OCI-LY7 (cell line): Measurements from ENCODE around the gene HEXB. TPM values are rescaled to one million over a fixed set of nuclear protein-coding genes. Genes with fewer than 3 reads are reported as not detected.
A peak's percentile ranks its signal among the peaks of the same experiment; 100 is the strongest.

ENCODE experiments used
- BruUV-seq: library from RNA; stranded (reverse); fragments of 400-500 nt; replicated peaks from 2 replicates; lab custom pipeline; 2021; lab: Mats Ljungman, UMichigan
- CTCF ChIA-PET: fragments of 300-600 bp; sonication (Branson Sonifier 250); formaldehyde crosslinking; loops from one replicate; lab custom pipeline; 2022; ENCODE audit warnings: antibody characterized with exemption; ENCODE audit not compliant: unreplicated experiment; lab: Charles Lee
- POLR2A ChIA-PET: fragments of 300-600 bp; sonication (Branson Sonifier 250); formaldehyde crosslinking; loops from one replicate; lab custom pipeline; 2022; ENCODE audit warnings: antibody characterized with exemption; lab: Charles Lee
- DNase-seq: peaks from one replicate; pipeline ENCODE4 v3.0.0-alpha.2; 2015; ENCODE audit warnings: low spot score
- H2AFZ ChIP-seq: fragments of 200-600 bp; sonication (generic), shearing (Covaris generic); 2 replicates; pipeline ENCODE4 v1.6.1; 2014; ENCODE audit warnings: mild to moderate bottlenecking, antibody characterized with exemption, low read length, moderate library complexity
- H3K27ac ChIP-seq: fragments of 200-600 bp; sonication (generic); 2 replicates; pipeline ENCODE4 v1.5.1; 2014; ENCODE audit warnings: mixed run types, low read depth, mild to moderate bottlenecking, moderate library complexity, low read length, inconsistent platforms; ENCODE audit not compliant: poor library complexity, severe bottlenecking
- H3K36me3 ChIP-seq: fragments of 200-600 bp; sonication (generic); 2 replicates; pipeline ENCODE4 v1.6.1; 2014; ENCODE audit warnings: mild to moderate bottlenecking, antibody characterized with exemption, low read length, moderate library complexity, mixed read lengths; ENCODE audit not compliant: insufficient read depth
- H3K4me1 ChIP-seq: fragments of 200-600 bp; sonication (generic); 2 replicates; pipeline ENCODE4 v1.5.1; 2014; ENCODE audit warnings: mild to moderate bottlenecking, low read length; ENCODE audit not compliant: insufficient read depth, poor library complexity, severe bottlenecking
- H3K4me2 ChIP-seq: fragments of 200-600 bp; sonication (generic); 2 replicates; pipeline ENCODE4 v1.6.1; 2014; ENCODE audit warnings: mild to moderate bottlenecking, low read length
- H3K4me3 ChIP-seq: fragments of 200-600 bp; sonication (generic); 2 replicates; pipeline ENCODE4 v1.5.1; 2014; ENCODE audit warnings: mild to moderate bottlenecking, low read depth, low read length; ENCODE audit not compliant: poor library complexity, severe bottlenecking
- H3K79me2 ChIP-seq: fragments of 200-600 bp; sonication (generic); 2 replicates; pipeline ENCODE4 v1.6.1; 2016; ENCODE audit warnings: low read depth, mild to moderate bottlenecking, low read length, moderate library complexity, mixed read lengths; ENCODE audit not compliant: insufficient read depth
- H3K9me2 ChIP-seq: fragments of 200-600 bp; sonication (generic); 2 replicates; pipeline ENCODE4 v1.6.1; 2016; ENCODE audit warnings: mild to moderate bottlenecking, low read length, mixed read lengths; ENCODE audit not compliant: insufficient read depth
- H3K9me3 ChIP-seq: fragments of 200-600 bp; sonication (generic); 2 replicates; pipeline ENCODE4 v1.6.1; 2014; ENCODE audit warnings: mild to moderate bottlenecking, mixed run types, low read length, mixed read lengths
- H4K20me1 ChIP-seq: fragments of 200-600 bp; sonication (generic); 2 replicates; pipeline ENCODE4 v1.6.1; 2014; ENCODE audit warnings: mild to moderate bottlenecking, antibody characterized with exemption, low read length, moderate library complexity, mixed read lengths; ENCODE audit not compliant: insufficient read depth
- CTCF ChIP-seq: fragments of 200-600 bp; sonication (generic); conservative IDR thresholded peaks from 2 replicates; pipeline ENCODE4 v1.5.1; 2014; ENCODE audit warnings: mild to moderate bottlenecking, antibody characterized with exemption, low read length, moderate library complexity, mixed read lengths
- EZH2phosphoT487 ChIP-seq: fragments of 200-600 bp; sonication (generic); IDR thresholded peaks from 2 replicates; pipeline ENCODE4 v1.6.1; 2018; ENCODE audit warnings: low read depth, borderline replicate concordance, mild to moderate bottlenecking, mixed run types, antibody characterized with exemption, low read length, moderate library complexity, mixed read lengths
- intact Hi-C: fragments of 100-400 bp; cut with micrococcal nuclease; formaldehyde crosslinking; loops from one replicate; pipeline ENCODE4 v1.10.0; 2022; ENCODE audit not compliant: unreplicated experiment
- total RNA-seq, 2 experiments: library from RNA; depleted of rRNA in 1 of 2; stranded (reverse); fragments of >200 nt in 1 of 2; shearing (Covaris generic) in 1 of 2; gene quantifications; 2 replicates each; pipeline ENCODE4 v1.2.3, GENCODE V29; 2014 to 2022

The HEXB gene
- total RNA-seq, 2 experiments from 2014 or later: 23.8 to 36.2 TPM

DNA sequence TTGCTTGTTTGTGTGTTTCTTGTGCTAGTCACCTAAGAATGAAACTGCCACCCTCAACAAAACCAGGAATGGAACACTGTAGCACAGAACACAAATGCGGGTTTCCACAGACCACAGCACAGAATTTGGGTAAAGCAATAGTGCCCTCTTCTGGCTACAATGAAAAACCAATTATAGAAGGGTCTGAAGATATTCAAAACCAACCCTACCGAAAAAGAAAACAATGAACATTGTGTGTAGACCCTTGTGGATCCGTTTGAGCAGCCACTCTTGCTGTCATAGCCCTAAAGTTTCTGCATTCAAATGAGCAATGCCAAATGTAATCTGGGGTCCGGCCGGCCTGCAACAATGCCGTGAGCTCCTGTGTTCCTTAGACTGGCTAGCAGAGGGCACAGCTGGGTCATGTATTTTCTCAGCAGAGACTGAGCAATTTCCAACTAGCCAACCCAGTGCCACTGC, 36.2 kb upstream of the HEXB start:
- no peaks in the 10 kb centered on the region for H4K20me1 ChIP-seq
- POLR2A ChIA-PET: interaction anchor here (0.6 kb wide), 1 partner anchor 702 kb away, joined by 4 read pairs; no protein-coding TSS in a partner anchor
- H3K4me1 ChIP-seq: no peaks in the 10 kb centered on the region
- no TSS peak for BruUV-seq
- DNase-seq: peak; percentile 66
- no peaks in the 10 kb centered on the region for H3K9me3 ChIP-seq
- H2AFZ ChIP-seq: peak overlapping the region; percentile 11; the same call in 1 of the 2 replicates
- TF ChIP-seq EZH2phosphoT487 (no peak), CTCF (peak; percentile 94)
- intact Hi-C loops: loop anchor here (1.0 to 10.0 kb wide), 5 partner anchors 354 to 1057 kb away; no protein-coding TSS in a partner anchor
- H3K36me3 ChIP-seq: no peaks in the 10 kb centered on the region
- no peaks in the 10 kb centered on the region for H3K9me2 ChIP-seq
- no peak overlapping the region for H3K4me3 ChIP-seq
- peak overlapping the region; percentile 33; the same call in 1 of the 2 replicates for H3K4me2 ChIP-seq
- no peaks in the 10 kb centered on the region for H3K79me2 ChIP-seq
- no peak overlapping the region for H3K27ac ChIP-seq
- CTCF ChIA-PET: interaction anchor here (0.6 to 1.4 kb wide), 2 partner anchors 738 to 746 kb away, joined by 3 to 5 read pairs; no protein-coding TSS in a partner anchor

DNA sequence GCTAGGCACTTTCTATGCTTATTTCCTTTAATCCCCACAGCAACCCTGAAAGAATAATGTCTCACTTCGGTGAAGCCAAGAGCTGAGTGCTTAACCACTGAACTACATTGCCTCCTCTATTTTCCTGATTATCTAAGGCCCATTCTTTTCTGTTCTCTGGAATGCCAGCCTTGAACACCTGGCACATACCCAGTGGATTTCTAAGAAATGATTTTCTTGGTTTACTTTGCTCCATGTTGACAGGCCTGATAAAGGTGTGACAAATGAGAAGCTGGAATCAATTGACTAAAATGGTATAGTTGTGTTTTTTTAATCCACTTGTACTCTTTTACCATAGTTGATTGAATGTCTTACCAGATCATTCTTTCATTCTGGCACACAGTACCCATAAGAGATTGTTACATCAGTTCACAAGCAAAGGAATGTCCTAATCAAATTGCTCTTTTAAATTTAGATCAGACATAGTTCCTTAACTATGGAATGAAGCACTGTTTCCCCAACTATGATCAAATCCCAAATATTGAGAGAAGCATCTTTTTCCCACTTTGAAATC, 35.5 kb upstream of the HEXB start:
- no TSS peak for BruUV-seq
- Histone ChIP-seq H3K4me1 (no peaks in the 10 kb centered on the region), H3K4me3 (no peak overlapping the region), H4K20me1 (no peaks in the 10 kb centered on the region), H3K79me2 (no peaks in the 10 kb centered on the region), H3K9me3 (no peaks in the 10 kb centered on the region), H3K36me3 (no peaks in the 10 kb centered on the region), H3K9me2 (no peaks in the 10 kb centered on the region), H3K27ac (no peak overlapping the region), H2AFZ (0 out of 2 replicates have a peak overlapping the region, but pooled peaks have one; percentile 11), H3K4me2 (no peak overlapping the region)
- CTCF ChIA-PET: interaction anchor here (0.6 to 1.4 kb wide), 2 partner anchors 739 to 747 kb away, joined by 3 to 5 read pairs; no protein-coding TSS in a partner anchor
- POLR2A ChIA-PET: interaction anchor here (0.6 kb wide), 2 partner anchors 123 to 702 kb away, joined by 4 to 5 read pairs; no protein-coding TSS in a partner anchor
- TF ChIP-seq EZH2phosphoT487 (no peak), CTCF (no peak)
- DNase-seq: no peak
- intact Hi-C loops: loop anchor here (2.0 to 10.0 kb wide), 4 partner anchors 355 to 1057 kb away; no protein-coding TSS in a partner anchor

DNA sequence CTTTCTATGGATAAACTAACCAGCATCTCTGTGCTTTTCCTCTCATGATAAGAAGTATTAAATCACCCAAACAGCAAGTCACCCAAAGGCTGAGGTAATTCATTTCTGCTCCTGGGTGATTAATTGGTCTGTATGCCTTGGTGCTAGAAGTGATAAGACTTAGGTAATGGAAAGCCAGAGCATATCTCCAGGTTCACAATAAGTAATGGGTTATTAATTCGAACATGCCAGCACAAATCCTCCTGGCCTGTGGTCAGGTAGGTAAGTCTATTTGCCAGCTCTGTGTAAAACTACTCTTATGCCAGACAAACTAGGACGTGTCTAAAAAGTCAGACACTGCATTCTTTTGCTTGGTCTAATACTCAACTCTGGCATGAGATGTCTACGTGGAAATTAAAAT, 33.3 kb upstream of the HEXB start:
- POLR2A ChIA-PET: interaction anchor here (0.6 kb wide), 1 partner anchor 749 kb away, joined by 3 read pairs; no protein-coding TSS in a partner anchor
- Histone ChIP-seq H3K4me2 (no peak overlapping the region), H3K27ac (no peak overlapping the region), H4K20me1 (no peaks in the 10 kb centered on the region), H3K4me1 (no peaks in the 10 kb centered on the region), H3K4me3 (no peak overlapping the region), H3K79me2 (no peaks in the 10 kb centered on the region), H3K9me2 (no peaks in the 10 kb centered on the region), H2AFZ (no peak overlapping the region), H3K9me3 (no peaks in the 10 kb centered on the region), H3K36me3 (no peaks in the 10 kb centered on the region)
- BruUV-seq: no TSS peak
- TF ChIP-seq CTCF (no peak), EZH2phosphoT487 (no peak)
- intact Hi-C loops: no loop called here
- no peak for DNase-seq
- CTCF ChIA-PET: no interaction called here
